Thymus (tissue), 11 donors: ENCODE measurements around the gene DENND4C. TPM values are rescaled to one million over a fixed set of nuclear protein-coding genes. Genes with fewer than 3 reads are reported as not detected.
A peak's percentile ranks its signal among the peaks of the same experiment; 100 is the strongest.
"Not testable (repeated sequence)": the region's sequence is repeated elsewhere in the genome, so short reads cannot be mapped to it uniquely, and the experiment has no call there.

ENCODE experiments used
- DNase-seq, 9 donors: peaks; one replicate each; pipeline ENCODE4 v3.0.0-alpha.2; 2013; ENCODE audit warnings: low spot score in 9 of 9, low read depth in 6 of 9, missing footprints in 1 of 9
- H3K27ac ChIP-seq, 2 donors: one replicate each; pipeline ENCODE4 v1.5.1; 2013; ENCODE audit warnings: control low read depth in 1 of 2, low read depth in 1 of 2, low read length in 1 of 2, mild to moderate bottlenecking in 1 of 2, moderate library complexity in 1 of 2
- H3K27me3 ChIP-seq, 2 donors: one replicate each; pipeline ENCODE4 v1.5.1; 2013; ENCODE audit warnings: low read length in 1 of 2; ENCODE audit not compliant: control insufficient read depth in 2 of 2, insufficient read depth in 1 of 2
- H3K36me3 ChIP-seq, 2 donors: one replicate each; pipeline ENCODE4 v1.5.1; 2013; ENCODE audit warnings: low read length in 1 of 2, mild to moderate bottlenecking in 1 of 2, moderate library complexity in 1 of 2; ENCODE audit not compliant: control insufficient read depth in 2 of 2, insufficient read depth in 2 of 2
- H3K4me1 ChIP-seq, 2 donors: one replicate each; pipeline ENCODE4 v1.5.1; 2013; ENCODE audit warnings: low read length in 2 of 2; ENCODE audit not compliant: control insufficient read depth in 2 of 2, insufficient read depth in 2 of 2
- H3K4me3 ChIP-seq, 2 donors: one replicate each; pipeline ENCODE4 v1.5.1; 2013; ENCODE audit warnings: low read length in 2 of 2, control low read depth in 1 of 2, mild to moderate bottlenecking in 1 of 2
- H3K9me3 ChIP-seq, 2 donors: one replicate each; pipeline ENCODE4 v1.5.1; 2013; ENCODE audit warnings: low read length in 1 of 2, mild to moderate bottlenecking in 1 of 2; ENCODE audit not compliant: control insufficient read depth in 2 of 2, insufficient read depth in 1 of 2
- WGBS: extraction: QIAGEN DNeasy Blood & Tissue Kit; methylation state at CpG from one replicate; pipeline ENCODE4 v1.1.7; 2013; 5-methylcytosine and 5-hydroxymethylcytosine counted together
- polyA plus RNA-seq: library from polyadenylated mRNA; stranded (reverse); fragments of 200-250 nt; gene quantifications from one replicate; pipeline ENCODE4 v1.2.3, GENCODE V29; 2013
- total RNA-seq: library from RNA; stranded (reverse); fragments of 120-200 nt; gene quantifications from one replicate; pipeline ENCODE4 v1.2.4, GENCODE V29; 2013
- donor health status: healthy.

DENND4C gene
- total and polyA plus RNA-seq, 2 donors = 15.4 to 39.2 TPM

- 11% methylated on average over 1 of the region's 1 CpG for WGBS
- H3K4me3 ChIP-seq = peak overlapping the region; percentile 7 to 91
Measured at GRCh38 chr9:19232823-19233194, 2.3 kb downstream of the DENND4C start.

DNA sequence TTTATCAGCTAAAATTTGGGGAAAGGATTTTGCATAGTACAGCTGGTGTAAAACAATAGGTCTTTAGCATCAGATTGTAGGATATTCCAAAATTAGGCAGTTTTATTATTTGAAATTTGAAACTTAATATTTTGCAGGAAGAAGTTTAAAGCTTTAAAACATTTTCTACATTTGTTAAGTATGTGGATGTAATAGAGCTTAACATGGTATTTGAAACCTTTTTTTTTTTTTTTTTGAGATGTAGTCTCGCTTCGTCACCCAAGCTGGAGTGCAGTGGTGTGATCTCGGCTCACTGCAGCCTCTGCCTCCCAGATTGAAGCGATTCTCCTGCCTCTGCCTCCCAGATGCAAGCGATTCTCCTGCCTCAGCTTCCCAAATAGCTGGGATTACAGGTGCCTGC lies 2.9 kb downstream of the DENND4C start:
- Histone ChIP-seq H3K4me3 (peak overlapping the region in 1 of 2 donors; percentile 7), H3K27me3 (no peaks in the 10 kb centered on the region), H3K27ac (no peak overlapping the region), H3K4me1 (peaks cover 4 to 8% of the 10 kb centered on the region in 2 donors), H3K9me3 (no peaks in the 10 kb centered on the region), H3K36me3 (no peaks in the 10 kb centered on the region)
- no peak for DNase-seq
- 87% methylated on average over 5 of the region's 5 CpGs for WGBS

More at GRCh38 chr9:19232823-19233194, 2.3 kb downstream of the DENND4C start:
- Histone ChIP-seq H3K36me3 (no peaks in the 10 kb centered on the region), H3K27ac (peak overlapping the region in 1 of 2 donors; percentile 38), H3K27me3 (no peaks in the 10 kb centered on the region), H3K4me1 (peaks cover 4 to 8% of the 10 kb centered on the region in 2 donors), H3K9me3 (no peaks in the 10 kb centered on the region)
- peak in 5 of 9 donors; percentile 5 to 51 (median 14) for DNase-seq

- no peak for DNase-seq
- Histone ChIP-seq H3K4me1 (no peaks in the 10 kb centered on the region), H3K27me3 (no peaks in the 10 kb centered on the region)
Measured at GRCh38 chr9:19239955-19240354, 9.5 kb downstream of the DENND4C start.

GRCh38 chr9:19241728-19242127 lies 11.2 kb downstream of the DENND4C start:
- Histone ChIP-seq H3K36me3 (peaks cover 0 to 13% of the 10 kb centered on the region in 2 donors), H3K4me1 (no peaks in the 10 kb centered on the region), H3K27ac (no peak overlapping the region), H3K9me3 (no peaks in the 10 kb centered on the region), H3K4me3 (no peak overlapping the region), H3K27me3 (no peaks in the 10 kb centered on the region)
- DNase-seq = no peak
- 98% methylated on average over 6 of the region's 6 CpGs for WGBS

More at GRCh38 chr9:19239955-19240354, 9.5 kb downstream of the DENND4C start:
- Histone ChIP-seq H3K4me3 (no peak overlapping the region), H3K9me3 (no peaks in the 10 kb centered on the region), H3K36me3 (peaks cover 0 to 13% of the 10 kb centered on the region in 2 donors), H3K27ac (no peak overlapping the region)

DNA sequence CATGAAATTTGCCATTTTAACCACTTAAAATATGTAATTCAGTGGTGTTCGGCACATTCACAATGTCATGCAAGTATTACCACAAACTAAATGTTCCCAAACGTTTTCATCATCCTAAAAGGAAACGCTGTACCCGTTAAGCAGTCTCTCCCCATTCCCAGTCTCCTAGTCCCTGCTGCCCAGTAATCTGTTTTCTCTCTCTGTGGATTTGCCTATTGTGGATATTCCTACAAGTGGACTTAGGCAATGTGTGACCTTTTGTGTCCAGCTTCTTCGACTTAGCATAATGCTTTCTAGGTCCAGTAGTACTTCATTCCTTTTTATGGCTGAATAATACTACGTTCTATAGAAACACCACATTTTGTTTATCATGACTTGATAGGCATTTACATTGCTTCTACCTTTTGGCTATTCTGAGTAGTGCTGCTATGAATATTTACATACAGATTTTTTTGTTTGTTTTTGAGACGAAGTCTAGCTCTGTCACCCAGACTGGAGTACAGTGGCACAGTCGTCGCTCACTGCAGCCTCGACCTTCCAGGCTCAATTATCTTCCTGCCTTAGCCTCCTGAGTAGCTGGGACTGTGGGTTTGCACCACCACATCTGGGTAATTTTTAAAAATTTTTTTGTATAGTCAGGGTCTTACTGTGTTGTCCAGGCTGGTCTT lies 13.0 kb downstream of the DENND4C start:
- Histone ChIP-seq H3K36me3 (peaks cover 0 to 13% of the 10 kb centered on the region in 2 donors), H3K27me3 (no peaks in the 10 kb centered on the region), H3K27ac (no peak overlapping the region), H3K4me3 (no peak overlapping the region), H3K9me3 (no peaks in the 10 kb centered on the region), H3K4me1 (no peaks in the 10 kb centered on the region)
- WGBS = 95% methylated on average over 10 of the region's 10 CpGs
- DNase-seq = no peak

- Histone ChIP-seq H3K27me3 (no peaks in the 10 kb centered on the region), H3K36me3 (peaks cover 2 to 5% of the 10 kb centered on the region in 2 donors), H3K9me3 (no peaks in the 10 kb centered on the region), H3K4me3 (no peak overlapping the region), H3K27ac (no peak overlapping the region), H3K4me1 (no peaks in the 10 kb centered on the region)
- whole genome bisulfite sequencing = 97% methylated on average over 3 of the region's 3 CpGs
- DNase-seq = no peak
Measured at GRCh38 chr9:19246891-19247290, 16.4 kb downstream of the DENND4C start.

- DNase-seq = no peak
- Histone ChIP-seq H3K27ac (no peak overlapping the region), H3K4me3 (no peak overlapping the region), H3K4me1 (no peaks in the 10 kb centered on the region), H3K9me3 (no peaks in the 10 kb centered on the region), H3K27me3 (no peaks in the 10 kb centered on the region), H3K36me3 (peaks cover 2 to 5% of the 10 kb centered on the region in 2 donors)
- WGBS = over 99% methylated on average over 2 of the region's 2 CpGs
Measured at GRCh38 chr9:19247420-19247819, 16.9 kb downstream of the DENND4C start.

DNA sequence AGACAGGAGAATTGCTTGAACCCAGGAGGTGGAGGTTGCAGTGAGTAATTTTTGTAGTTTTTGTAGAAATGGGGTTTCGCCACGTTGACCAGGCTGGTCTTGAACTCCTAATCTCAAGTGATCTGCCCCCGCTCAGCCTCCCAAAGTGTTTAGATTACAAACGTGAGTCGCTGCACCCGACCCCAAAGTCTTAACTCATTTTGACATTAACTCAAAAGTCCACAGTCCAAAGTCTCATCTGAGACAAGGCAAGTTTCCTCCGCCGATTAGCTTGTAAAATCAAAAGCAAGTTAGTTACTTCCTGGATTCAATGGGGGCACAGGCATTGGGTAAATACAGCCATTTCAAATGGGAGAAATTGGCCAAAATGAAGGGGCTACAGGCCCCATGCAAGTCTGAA lies 19.9 kb downstream of the DENND4C start:
- not testable (repeated sequence) for H3K4me3 ChIP-seq, H3K4me1 ChIP-seq, H3K36me3 ChIP-seq, DNase-seq, H3K9me3 ChIP-seq, H3K27ac ChIP-seq, H3K27me3 ChIP-seq
- WGBS = 93% methylated on average over 8 of the region's 8 CpGs

DNA sequence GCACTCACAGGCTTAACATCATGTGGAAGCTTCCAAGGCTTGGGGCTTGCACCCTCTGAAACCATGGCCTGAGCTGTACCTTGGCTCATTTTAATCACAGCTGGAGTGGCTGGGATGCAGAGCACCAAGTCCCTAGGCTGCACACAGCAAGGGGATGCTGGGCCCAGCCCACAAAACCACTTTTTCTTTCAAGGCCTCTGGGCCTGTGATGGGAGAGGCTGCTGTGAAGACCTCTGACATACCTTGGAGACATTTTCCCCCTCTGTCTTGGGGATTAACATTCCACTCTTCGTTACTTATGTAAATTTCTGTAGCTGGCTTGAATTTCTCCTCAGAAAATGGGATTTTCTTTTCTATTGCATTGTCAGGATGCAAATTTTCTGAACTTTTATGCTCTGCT lies 20.7 kb downstream of the DENND4C start:
- H3K4me1 ChIP-seq, H3K9me3 ChIP-seq, H3K4me3 ChIP-seq, DNase-seq, H3K27ac ChIP-seq, H3K36me3 ChIP-seq, H3K27me3 ChIP-seq: not testable (repeated sequence)
- 98% methylated on average over 1 of the region's 1 CpG for WGBS
